ENCODE results near the gene MDGA2. TPM values are rescaled to one million over a fixed set of nuclear protein-coding genes. Genes with fewer than 3 reads are reported as not detected.

The MDGA2 gene
- total RNA-seq, 4 donors from 2014 or later = 4.2 TPM; not detected in 3

- Histone ChIP-seq H3K4me1 (no peaks in the 10 kb centered on the region), H3K36me3 (no peaks in the 10 kb centered on the region), H3K27ac (no peak overlapping the region), H3K27me3 (no peaks in the 10 kb centered on the region), H3K4me3 (no peak overlapping the region), H3K9me3 (no peaks in the 10 kb centered on the region)
- intact Hi-C loops (cut with DNase I; ENCODE audit: low total_unique reads) = no loop called here
- no peak for DNase-seq
- no peak for TF ChIP-seq CTCF (IDR thresholded peaks at IDR 0.05)
- no peak for TF ChIP-seq POLR2A (IDR thresholded peaks at IDR 0.05)
Measured at GRCh38 chr14:47549886-47550285, 125.5 kb downstream of the MDGA2 start.

GRCh38 chr14:47543459-47543858 is 131.9 kb downstream of the MDGA2 start:
- intact Hi-C loops (cut with DNase I; ENCODE audit: low total_unique reads) = no loop called here
- Histone ChIP-seq H3K36me3 (no peaks in the 10 kb centered on the region), H3K4me3 (no peak overlapping the region), H3K27me3 (no peaks in the 10 kb centered on the region), H3K4me1 (no peaks in the 10 kb centered on the region), H3K27ac (no peak overlapping the region), H3K9me3 (no peaks in the 10 kb centered on the region)
- DNase-seq = no peak
- TF ChIP-seq POLR2A (IDR thresholded peaks at IDR 0.05) (no peak), CTCF (IDR thresholded peaks at IDR 0.05) (no peak)

GRCh38 chr14:47541662-47542061 is 133.7 kb downstream of the MDGA2 start:
- intact Hi-C loops (cut with DNase I; ENCODE audit: low total_unique reads) = no loop called here
- H3K36me3 ChIP-seq = no peaks in the 10 kb centered on the region
- TF ChIP-seq POLR2A (IDR thresholded peaks at IDR 0.05) = no peak
- TF ChIP-seq CTCF (IDR thresholded peaks at IDR 0.05) = no peak

GRCh38 chr14:47539031-47539461 is 136.4 kb downstream of the MDGA2 start:
- Histone ChIP-seq H3K9me3 (no peaks in the 10 kb centered on the region), H3K36me3 (no peaks in the 10 kb centered on the region), H3K4me3 (no peak overlapping the region), H3K27me3 (no peaks in the 10 kb centered on the region), H3K4me1 (no peaks in the 10 kb centered on the region), H3K27ac (no peak overlapping the region)
- TF ChIP-seq CTCF (IDR thresholded peaks at IDR 0.05) (peak in 1 of 4 experiments; percentile 6), POLR2A (IDR thresholded peaks at IDR 0.05) (no peak)
- no peak for DNase-seq
- intact Hi-C loops (cut with DNase I; ENCODE audit: low total_unique reads) = no loop called here

More at GRCh38 chr14:47541662-47542061, 133.7 kb downstream of the MDGA2 start:
- Histone ChIP-seq H3K27ac (no peak overlapping the region), H3K4me1 (no peaks in the 10 kb centered on the region), H3K27me3 (no peaks in the 10 kb centered on the region), H3K9me3 (no peaks in the 10 kb centered on the region), H3K4me3 (no peak overlapping the region)
- no peak for DNase-seq

GRCh38 chr14:47536341-47536740 is 139.1 kb downstream of the MDGA2 start:
- H3K4me3 ChIP-seq = no peak overlapping the region
- DNase-seq = no peak
- no peak for TF ChIP-seq POLR2A (IDR thresholded peaks at IDR 0.05)
- TF ChIP-seq CTCF (IDR thresholded peaks at IDR 0.05) = no peak
- intact Hi-C loops (cut with DNase I; ENCODE audit: low total_unique reads) = no loop called here
- H3K4me1 ChIP-seq = no peaks in the 10 kb centered on the region
- no peak overlapping the region for H3K27ac ChIP-seq
- H3K36me3 ChIP-seq = no peaks in the 10 kb centered on the region
- H3K9me3 ChIP-seq = no peaks in the 10 kb centered on the region
- no peaks in the 10 kb centered on the region for H3K27me3 ChIP-seq

All from uterus (tissue), 4 donors.